ENCODE results near the gene DSCAM. TPM values are rescaled to one million over a fixed set of nuclear protein-coding genes. Genes with fewer than 3 reads are reported as not detected.

Gene DSCAM
- total RNA-seq, 1 experiment from 2014 or later, result not detected

DNA sequence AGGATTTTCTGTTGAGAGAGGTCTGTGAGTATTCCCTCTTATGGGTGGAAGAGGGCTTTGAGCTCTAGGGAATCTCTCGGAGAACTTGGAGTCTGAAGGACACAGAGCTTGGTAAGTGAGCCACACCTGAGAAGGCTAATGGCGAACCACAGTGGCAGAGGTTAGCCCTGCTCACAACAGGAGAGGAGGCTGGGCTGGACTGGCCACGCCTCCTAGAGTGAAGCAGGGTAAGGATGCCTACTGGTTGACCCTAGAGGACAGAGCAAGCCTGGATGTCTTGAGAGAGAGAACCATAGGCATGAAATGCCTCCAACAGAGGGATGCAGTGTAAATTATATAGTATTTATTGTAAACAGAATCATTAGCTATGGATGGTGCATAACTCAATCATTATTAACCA lies 747.1 kb downstream of the DSCAM start (continued):
- TF ChIP-seq POLR2AphosphoS5 (IDR thresholded peaks at IDR 0.05; ENCODE audit: low read depth, low read length), result no peak
- TF ChIP-seq, protein P1, sequence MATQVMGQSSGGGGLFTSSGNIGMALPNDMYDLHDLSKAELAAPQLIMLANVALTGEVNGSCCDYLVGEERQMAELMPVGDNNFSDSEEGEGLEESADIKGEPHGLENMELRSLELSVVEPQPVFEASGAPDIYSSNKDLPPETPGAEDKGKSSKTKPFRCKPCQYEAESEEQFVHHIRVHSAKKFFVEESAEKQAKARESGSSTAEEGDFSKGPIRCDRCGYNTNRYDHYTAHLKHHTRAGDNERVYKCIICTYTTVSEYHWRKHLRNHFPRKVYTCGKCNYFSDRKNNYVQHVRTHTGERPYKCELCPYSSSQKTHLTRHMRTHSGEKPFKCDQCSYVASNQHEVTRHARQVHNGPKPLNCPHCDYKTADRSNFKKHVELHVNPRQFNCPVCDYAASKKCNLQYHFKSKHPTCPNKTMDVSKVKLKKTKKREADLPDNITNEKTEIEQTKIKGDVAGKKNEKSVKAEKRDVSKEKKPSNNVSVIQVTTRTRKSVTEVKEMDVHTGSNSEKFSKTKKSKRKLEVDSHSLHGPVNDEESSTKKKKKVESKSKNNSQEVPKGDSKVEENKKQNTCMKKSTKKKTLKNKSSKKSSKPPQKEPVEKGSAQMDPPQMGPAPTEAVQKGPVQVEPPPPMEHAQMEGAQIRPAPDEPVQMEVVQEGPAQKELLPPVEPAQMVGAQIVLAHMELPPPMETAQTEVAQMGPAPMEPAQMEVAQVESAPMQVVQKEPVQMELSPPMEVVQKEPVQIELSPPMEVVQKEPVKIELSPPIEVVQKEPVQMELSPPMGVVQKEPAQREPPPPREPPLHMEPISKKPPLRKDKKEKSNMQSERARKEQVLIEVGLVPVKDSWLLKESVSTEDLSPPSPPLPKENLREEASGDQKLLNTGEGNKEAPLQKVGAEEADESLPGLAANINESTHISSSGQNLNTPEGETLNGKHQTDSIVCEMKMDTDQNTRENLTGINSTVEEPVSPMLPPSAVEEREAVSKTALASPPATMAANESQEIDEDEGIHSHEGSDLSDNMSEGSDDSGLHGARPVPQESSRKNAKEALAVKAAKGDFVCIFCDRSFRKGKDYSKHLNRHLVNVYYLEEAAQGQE (IDR thresholded peaks at IDR 0.05; ENCODE audit: low read depth), result no peak
- no peak for TF ChIP-seq SIN3A (IDR thresholded peaks at IDR 0.05; ENCODE audit: low read depth)
- no peak for TF ChIP-seq ELF1 (IDR thresholded peaks at IDR 0.05; ENCODE audit: borderline replicate concordance, low read depth)
- no peak for TF ChIP-seq TCF7L2 (IDR thresholded peaks at IDR 0.05; ENCODE audit: borderline replicate concordance, extremely low read depth, insufficient read depth, insufficient read length)
- no peak for TF ChIP-seq ZFX (IDR thresholded peaks at IDR 0.05)
- TF ChIP-seq ZNF274 (IDR thresholded peaks at IDR 0.05; ENCODE audit: low read depth, low read length), result no peak

DNA sequence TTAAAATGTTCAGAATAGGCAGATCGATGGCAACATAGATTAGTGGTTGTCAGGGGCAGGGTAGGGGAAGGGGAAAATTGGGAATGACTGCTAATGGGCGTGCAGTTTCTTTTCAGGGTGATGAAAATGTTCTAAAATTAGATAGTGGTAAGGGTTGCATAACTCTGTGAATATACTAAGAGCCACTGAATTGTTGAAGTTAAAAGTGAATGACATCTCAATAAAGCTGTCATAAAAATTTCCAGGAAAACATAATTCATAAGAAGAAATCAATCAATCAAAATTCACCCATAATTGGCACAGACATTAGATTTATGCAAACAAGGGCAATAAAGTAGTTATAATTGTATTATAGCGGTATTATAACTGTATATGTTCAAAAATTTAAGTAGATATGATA lies 751.5 kb downstream of the DSCAM start:
- no peak for ATAC-seq
- Histone ChIP-seq H3K9ac (ENCODE audit: low read length) (no peak overlapping the region), H3K27me3 (ENCODE audit: insufficient read depth, low read length) (no peaks in the 10 kb centered on the region), H3K9me2 (ENCODE audit: insufficient read depth) (no peaks in the 10 kb centered on the region), H3K36me3 (ENCODE audit: control insufficient read depth in 1 of 2, insufficient read depth in 2 of 2, low read length in 2 of 2) (no peaks in the 10 kb centered on the region), H4K20me1 (ENCODE audit: insufficient read depth) (no peaks in the 10 kb centered on the region), H3K79me2 (ENCODE audit: insufficient read depth, low read length) (no peaks in the 10 kb centered on the region), H2AFZ (ENCODE audit: low read depth, low read length, poor library complexity, severe bottlenecking) (no peak overlapping the region), H3K27ac (ENCODE audit: low read depth, low read length) (no peak overlapping the region), H3K4me1 (ENCODE audit: control insufficient read depth in 1 of 2, insufficient read depth in 2 of 2, low read length in 2 of 2) (no peaks in the 10 kb centered on the region), H3K9me3 (ENCODE audit: control insufficient read depth in 1 of 2, insufficient read depth in 1 of 2, low read depth in 1 of 2, low read length in 2 of 2) (peaks cover 4 to 21% of the 10 kb centered on the region in 2 experiments; a peak in 2 of 4 replicates), H3K4me2 (ENCODE audit: low read length) (no peak overlapping the region), H3K4me3 (replicated peaks in 1 of 2; ENCODE audit: low read depth in 1 of 2, low read length in 2 of 2) (no peak overlapping the region)
- ChIA-PET RAD21 (ENCODE audit: low non-redundant PET in 1 of 2, low total read pairs in 2 of 2, uncharacterized antibody in 2 of 2, unreplicated experiment in 2 of 2) (no interaction called here), POLR2A (no interaction called here), CTCF (no interaction called here)
- no TSS peak for BruUV-seq (replicated peaks)
- TF ChIP-seq EZH2 (IDR thresholded peaks at IDR 0.05), result no peak
- no peak for TF ChIP-seq TCF7L2 (IDR thresholded peaks at IDR 0.05; ENCODE audit: borderline replicate concordance, extremely low read depth, insufficient read depth, insufficient read length)
- TF ChIP-seq, protein P2, sequence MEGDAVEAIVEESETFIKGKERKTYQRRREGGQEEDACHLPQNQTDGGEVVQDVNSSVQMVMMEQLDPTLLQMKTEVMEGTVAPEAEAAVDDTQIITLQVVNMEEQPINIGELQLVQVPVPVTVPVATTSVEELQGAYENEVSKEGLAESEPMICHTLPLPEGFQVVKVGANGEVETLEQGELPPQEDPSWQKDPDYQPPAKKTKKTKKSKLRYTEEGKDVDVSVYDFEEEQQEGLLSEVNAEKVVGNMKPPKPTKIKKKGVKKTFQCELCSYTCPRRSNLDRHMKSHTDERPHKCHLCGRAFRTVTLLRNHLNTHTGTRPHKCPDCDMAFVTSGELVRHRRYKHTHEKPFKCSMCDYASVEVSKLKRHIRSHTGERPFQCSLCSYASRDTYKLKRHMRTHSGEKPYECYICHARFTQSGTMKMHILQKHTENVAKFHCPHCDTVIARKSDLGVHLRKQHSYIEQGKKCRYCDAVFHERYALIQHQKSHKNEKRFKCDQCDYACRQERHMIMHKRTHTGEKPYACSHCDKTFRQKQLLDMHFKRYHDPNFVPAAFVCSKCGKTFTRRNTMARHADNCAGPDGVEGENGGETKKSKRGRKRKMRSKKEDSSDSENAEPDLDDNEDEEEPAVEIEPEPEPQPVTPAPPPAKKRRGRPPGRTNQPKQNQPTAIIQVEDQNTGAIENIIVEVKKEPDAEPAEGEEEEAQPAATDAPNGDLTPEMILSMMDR (IDR thresholded peaks at IDR 0.05 in 2 of 3, conservative IDR thresholded peaks at IDR 0.05 in 1 of 3; ENCODE audit: borderline replicate concordance in 1 of 3, insufficient read depth in 1 of 3, low read depth in 2 of 3, low read length in 2 of 3), result no peak
- no peak for TF ChIP-seq ZNF274 (IDR thresholded peaks at IDR 0.05; ENCODE audit: low read depth, low read length)
- TF ChIP-seq, protein P1 (IDR thresholded peaks at IDR 0.05; ENCODE audit: low read depth), result no peak
- TF ChIP-seq CBX3 (IDR thresholded peaks at IDR 0.05; ENCODE audit: low read depth), result no peak
- TF ChIP-seq FOSL1 (IDR thresholded peaks at IDR 0.05; ENCODE audit: low read depth), result no peak
- no peak for TF ChIP-seq YY1 (IDR thresholded peaks at IDR 0.05; ENCODE audit: extremely low read depth, insufficient replicate concordance, low read depth, low read length)
- no peak for TF ChIP-seq SIN3A (IDR thresholded peaks at IDR 0.05; ENCODE audit: low read depth)
- no peak for TF ChIP-seq SRF (IDR thresholded peaks at IDR 0.05; ENCODE audit: low read depth)
- intact Hi-C loops (cut with micrococcal nuclease), result no loop called here
- no peak for DNase-seq (ENCODE audit: low read depth, low spot score)

Measured in HCT116 (cell line).